OCI-LY3 (cell line): ENCODE measurements around the gene C1QTNF6.

Source experiments
- CTCF ChIP-seq: fragments of 200-600, 300-600 bp; sonication (generic); IDR thresholded peaks from 2 replicates; pipeline ENCODE4 v1.5.1; 2014; ENCODE audit warnings: antibody characterized with exemption, low read length, low read depth
- EZH2phosphoT487 ChIP-seq: fragments of 200-600 bp; shearing (Covaris generic); IDR thresholded peaks from 2 replicates; pipeline ENCODE4 v1.6.1; 2018; ENCODE audit warnings: antibody characterized with exemption, mixed run types, low read depth

- TF ChIP-seq CTCF: no peak
- TF ChIP-seq EZH2phosphoT487: no peak
Measured at GRCh38 chr22:37169406-37169805, 18.6 kb downstream of the C1QTNF6 start.
